Left ventricle myocardium superior (tissue), 1 donor: Measurements from ENCODE around the gene NKX1-1. TPM values are rescaled to one million over a fixed set of nuclear protein-coding genes. Genes with fewer than 3 reads are reported as not detected.
A peak's percentile ranks its signal among the peaks of the same experiment; 100 is the strongest.
"Not testable (repeated sequence)": the region's sequence is repeated elsewhere in the genome, so short reads cannot be mapped to it uniquely, and the experiment has no call there.

Source experiments
- ATAC-seq: fragments of 200-7000 bp; cut with Tn5 transposase; one replicate; pipeline ENCODE4 v1.9.1; 2020; ENCODE audit warnings: mild to moderate bottlenecking, moderate library complexity
- DNase-seq: peaks from one replicate; pipeline ENCODE4 v3.0.0-alpha.2; 2020
- intact Hi-C: fragments of 100-400 bp; cut with micrococcal nuclease; formaldehyde crosslinking; loops from one replicate; pipeline ENCODE4 v1.11.0; 2022
- total RNA-seq: library from RNA; stranded (reverse); fragmentation: NEBNext Ultra II Directional; extraction: Animal tissue kit (Norgen Biotek cat#: 25700); gene quantifications from one replicate; pipeline ENCODE4 v1.2.1, GENCODE V29; 2021
- donor health status: DM: no; HTN: yes; CAD: no; lungs with severe emphysema.

NKX1-1 gene
- total RNA-seq, 1 donor from 2014 or later: not detected

DNA sequence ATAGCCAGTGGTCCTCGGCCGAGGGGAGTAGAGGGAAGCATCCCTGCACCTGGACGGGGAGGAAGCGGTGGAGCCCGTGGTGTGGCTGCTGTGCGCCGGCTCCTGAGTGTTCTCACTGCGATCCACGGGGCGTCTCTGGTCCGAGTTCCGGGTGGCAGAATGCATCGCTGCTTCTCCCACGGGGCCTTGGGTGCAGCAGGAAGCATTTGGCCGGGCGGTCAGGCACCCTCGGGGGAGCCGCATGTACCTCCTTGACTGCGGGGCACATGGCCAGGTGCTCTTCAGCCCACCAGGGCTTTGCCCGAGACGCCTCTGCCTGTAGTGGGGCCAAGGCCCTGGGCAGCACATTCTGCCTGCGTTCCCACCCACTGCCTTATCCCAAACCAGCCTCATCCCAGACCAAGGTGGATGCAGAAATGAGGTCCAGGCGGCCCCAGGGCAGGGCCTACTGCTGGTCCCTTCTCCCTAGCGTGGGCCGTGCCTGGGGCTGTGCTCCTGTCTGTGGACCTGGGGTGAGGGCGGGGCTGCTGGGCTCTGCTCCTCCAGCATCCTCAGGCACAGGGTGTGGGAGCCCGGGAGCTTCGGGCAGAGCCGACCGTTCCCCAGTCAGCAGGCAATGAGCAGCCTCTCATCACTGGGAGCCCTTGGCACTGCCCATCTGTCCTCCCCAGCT, 27.5 kb downstream of the NKX1-1 start:
- no peak for ATAC-seq

DNA sequence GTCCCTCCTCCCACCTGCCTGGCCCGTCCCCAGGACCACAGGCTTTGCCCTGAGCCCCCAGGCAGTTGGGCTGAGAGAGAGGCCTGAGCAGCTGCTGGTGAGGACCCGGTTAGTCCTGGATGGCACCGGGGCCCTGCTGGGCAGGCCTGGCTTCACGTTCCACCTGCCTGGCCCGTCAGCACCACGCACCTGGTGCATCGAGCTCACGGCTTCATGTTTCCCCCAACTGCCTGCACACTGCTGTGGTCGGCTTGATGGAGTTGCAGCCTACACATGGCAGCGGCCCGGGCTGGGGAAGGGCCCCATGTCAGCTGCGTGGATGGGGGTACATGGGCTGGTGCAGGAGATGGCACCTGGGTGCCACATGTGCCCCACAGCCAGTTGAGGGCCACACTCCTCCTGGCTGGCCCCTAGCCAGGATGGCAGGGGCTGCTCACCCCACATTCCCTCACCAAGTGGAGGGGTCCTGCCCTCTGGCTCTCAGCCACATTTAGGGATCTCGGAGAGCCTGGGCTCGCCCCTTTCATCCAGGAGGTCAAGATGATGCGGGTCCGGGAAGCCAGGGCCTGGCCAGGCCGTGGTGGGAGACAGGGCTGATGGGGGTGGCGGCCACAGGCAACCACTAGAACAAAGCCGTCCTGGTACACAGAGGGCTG, 28.5 kb downstream of the NKX1-1 start:
- ATAC-seq: no peak
- peak; percentile 19 for DNase-seq
- intact Hi-C loops: no loop called here

More for the DNA sequence above, 27.5 kb downstream of the NKX1-1 start:
- DNase-seq: peak; percentile 27
- intact Hi-C loops: no loop called here

DNA sequence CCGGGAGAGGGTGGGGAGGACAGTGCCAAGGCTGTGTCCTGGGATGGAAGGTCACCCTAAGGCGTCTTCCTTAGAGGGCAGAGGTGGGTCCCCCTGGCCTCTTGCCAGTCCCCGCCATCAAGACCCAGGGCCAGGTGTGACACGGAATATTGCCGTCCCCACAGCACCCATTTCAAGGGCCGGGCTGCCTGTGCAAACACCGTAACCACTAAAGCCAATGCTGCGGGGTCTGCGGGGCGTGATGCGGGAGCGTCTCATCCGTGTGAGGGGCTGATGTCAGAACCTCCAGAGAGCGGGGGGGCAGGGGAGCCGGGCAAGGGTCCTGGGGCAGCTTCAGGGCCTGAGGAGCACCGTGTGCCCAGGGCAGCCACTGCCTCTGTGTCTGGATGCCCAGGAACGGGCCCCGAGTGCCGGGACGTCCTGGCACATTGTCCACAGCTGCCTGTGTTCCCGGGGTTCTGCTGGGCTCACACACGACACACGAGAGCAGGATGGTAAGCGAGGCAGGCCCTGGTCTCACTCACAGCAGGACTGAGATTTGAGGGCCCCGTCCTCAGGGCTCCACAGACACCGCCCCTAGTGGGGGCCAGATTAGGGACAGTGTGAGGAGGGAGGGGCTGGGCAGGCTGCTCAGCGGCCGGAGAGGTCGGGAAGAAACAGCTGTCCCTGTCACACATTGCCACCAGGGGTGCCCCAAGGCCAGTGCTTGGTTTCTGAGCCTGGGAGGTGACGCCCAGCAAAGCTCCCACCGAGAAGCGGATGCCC, 29.2 kb downstream of the NKX1-1 start:
- intact Hi-C loops: no loop called here
- DNase-seq (peak; percentile 13), ATAC-seq (no peak)

DNA sequence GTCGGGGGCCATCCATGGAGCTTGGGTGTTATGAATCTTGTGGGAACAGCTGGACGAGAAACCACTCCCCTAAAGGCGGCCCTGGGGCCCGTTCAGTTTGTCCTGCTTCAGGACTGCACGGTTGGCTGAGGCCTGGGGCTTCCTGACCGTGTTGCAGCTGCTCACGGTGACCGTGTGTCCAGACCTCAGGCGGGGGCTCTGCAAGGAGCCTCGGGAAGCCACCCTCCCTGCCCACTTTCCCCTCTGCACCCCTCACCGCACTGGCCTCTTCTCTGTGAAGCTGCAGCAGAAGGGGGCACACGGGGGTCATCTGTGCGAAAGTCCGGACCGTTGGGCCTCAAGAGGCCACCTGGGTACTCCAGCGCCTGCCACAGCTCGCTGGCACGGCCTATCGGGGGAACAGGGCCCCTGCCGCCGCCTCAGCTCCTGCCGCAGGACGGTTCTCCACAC, 29.8 kb downstream of the NKX1-1 start:
- ATAC-seq: no peak
- peak; percentile 24 for DNase-seq
- intact Hi-C loops: no loop called here

DNA sequence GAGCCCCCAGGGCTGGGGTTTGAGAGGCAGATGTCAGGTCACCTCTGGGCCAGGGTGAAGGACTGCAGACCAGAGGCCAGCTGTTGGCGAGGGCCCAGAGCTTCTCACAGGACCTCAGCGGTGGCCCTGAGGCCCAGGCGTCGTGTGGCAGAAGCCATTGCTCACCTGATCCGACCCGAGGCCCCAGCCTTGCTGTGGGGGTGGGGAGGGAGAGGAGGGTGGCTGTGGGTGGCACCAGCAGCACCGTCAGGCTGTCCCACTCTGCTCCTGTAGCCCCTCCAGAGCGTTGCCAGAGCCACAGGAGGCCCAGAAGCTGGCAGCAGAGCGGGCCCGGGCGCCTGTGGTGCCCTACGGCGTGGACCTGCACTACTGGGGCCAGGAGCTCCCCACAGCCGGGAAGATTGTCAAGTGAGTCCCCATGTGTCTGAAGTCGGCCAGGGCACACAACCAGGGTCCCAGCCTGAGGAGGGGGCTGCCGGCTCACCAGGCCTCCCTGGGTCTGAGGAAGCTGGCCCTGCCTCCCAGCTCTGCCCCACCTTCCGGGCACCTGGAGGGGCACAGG, 30.4 kb downstream of the NKX1-1 start:
- intact Hi-C loops: no loop called here
- ATAC-seq (no peak), DNase-seq (no peak)

DNA sequence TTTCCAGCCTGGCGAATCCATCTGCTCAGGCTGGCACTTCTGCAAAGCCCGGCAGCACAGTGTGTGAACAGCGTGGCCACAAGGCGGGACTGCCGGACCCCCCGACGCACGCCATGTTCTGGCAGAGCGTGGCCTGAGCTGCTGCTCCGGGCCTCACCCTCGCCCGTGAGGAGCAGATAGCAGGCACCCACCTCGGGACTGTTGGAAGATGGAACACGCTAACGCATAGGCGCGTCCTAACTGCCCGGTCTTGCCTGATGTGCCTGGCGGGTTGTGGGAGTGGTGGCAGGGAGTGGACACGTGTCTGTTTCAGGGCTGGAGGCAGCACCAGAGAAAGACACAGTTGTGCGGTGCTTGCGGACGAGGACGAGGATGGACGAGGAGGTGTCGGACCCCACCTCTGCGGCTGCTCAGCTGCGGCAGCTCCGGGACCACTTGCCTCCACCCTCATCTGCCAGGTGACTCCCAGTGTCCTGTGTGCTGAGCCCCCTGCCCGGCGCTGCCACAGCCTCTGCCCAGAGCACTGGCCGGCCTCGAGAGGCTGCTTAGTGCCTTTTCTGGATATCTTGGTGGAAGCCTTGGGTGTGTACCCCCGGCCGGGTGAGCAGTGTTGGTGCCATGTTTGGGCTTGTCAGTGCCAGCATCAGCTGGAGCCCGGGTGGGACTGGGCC, 31.1 kb downstream of the NKX1-1 start:
- ATAC-seq (no peak), DNase-seq (peak; percentile 22)
- intact Hi-C loops: no loop called here

DNA sequence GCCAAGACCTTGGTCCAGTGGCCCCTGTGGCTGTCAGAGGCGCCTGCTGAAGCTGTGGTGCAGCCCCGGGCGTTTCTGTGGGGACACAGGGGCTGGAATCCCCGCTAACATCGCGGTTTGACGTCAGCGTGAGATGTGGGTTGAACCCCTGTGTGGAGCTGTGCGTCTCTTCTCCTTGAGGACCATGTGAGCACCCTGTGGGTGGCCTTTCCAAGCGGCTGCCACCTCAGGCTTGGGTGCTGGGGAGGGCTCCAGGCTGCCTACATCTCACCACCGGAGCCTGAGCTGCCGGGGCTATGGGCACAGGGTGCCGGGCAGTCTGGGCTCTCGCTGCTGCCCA, 31.6 kb downstream of the NKX1-1 start:
- DNase-seq (peak; percentile 19), ATAC-seq (no peak)
- intact Hi-C loops: no loop called here

DNA sequence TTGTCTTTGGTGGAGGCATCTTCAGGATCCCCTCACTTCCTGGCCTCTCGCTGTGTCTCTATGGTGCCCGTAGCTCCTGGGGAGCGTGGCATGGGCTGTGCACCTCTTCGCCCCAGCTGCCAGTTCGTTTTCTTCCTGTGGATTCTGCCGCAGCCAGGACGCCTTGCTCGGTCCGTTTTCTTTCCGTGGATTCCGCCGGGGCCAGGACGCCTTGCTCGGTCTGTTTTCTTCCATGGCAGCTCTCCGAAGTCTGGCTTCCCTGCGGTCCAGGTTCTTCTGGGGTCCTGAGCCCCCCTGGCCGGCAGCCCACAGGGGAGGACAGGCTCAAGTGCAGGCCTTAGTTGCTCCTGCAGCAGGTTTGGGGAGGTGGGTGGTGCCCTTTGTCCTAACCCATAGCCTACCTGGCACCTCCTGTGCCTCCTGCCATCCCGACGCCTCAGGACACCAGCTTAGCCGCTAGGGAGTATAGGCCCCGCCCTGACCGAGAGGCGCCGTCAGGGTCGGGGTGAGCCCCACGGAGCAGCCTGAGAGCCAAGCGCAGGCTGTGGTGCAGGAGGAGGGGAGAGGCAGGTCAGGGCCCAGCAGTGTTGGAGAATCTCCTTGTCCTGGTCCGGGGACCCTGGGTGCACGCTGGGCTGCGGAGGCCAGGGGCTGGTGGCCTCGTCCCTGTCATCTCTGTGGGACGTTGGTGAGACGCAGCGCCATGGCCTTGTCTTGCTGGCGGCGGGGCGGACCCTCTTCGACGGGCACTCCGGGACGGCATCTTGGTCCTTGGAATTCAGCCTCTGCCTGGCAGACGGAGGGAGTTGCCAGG, 32.1 kb downstream of the NKX1-1 start:
- DNase-seq (peak; percentile 16), ATAC-seq (no peak)
- intact Hi-C loops: no loop called here

DNA sequence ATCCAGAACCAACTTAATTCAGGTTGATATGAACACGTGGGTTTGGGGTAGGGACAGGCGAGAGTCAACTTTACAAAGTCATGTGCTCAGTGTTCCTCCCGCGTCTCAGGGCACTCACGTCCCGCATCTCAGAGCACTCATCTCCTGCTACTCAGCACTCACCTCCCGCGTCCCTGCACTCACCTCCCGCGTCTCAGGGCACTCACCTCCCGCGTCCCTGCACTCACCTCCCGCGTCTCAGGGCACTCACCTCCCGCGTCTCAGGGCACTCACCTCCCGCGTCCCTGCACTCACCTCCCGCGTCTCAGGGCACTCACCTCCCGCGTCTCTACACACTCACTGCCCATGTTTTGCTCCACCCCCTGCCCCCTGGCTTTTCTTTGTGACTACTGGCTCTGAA, 33.7 kb downstream of the NKX1-1 start:
- DNase-seq, ATAC-seq, intact Hi-C loops: not testable (repeated sequence)

DNA sequence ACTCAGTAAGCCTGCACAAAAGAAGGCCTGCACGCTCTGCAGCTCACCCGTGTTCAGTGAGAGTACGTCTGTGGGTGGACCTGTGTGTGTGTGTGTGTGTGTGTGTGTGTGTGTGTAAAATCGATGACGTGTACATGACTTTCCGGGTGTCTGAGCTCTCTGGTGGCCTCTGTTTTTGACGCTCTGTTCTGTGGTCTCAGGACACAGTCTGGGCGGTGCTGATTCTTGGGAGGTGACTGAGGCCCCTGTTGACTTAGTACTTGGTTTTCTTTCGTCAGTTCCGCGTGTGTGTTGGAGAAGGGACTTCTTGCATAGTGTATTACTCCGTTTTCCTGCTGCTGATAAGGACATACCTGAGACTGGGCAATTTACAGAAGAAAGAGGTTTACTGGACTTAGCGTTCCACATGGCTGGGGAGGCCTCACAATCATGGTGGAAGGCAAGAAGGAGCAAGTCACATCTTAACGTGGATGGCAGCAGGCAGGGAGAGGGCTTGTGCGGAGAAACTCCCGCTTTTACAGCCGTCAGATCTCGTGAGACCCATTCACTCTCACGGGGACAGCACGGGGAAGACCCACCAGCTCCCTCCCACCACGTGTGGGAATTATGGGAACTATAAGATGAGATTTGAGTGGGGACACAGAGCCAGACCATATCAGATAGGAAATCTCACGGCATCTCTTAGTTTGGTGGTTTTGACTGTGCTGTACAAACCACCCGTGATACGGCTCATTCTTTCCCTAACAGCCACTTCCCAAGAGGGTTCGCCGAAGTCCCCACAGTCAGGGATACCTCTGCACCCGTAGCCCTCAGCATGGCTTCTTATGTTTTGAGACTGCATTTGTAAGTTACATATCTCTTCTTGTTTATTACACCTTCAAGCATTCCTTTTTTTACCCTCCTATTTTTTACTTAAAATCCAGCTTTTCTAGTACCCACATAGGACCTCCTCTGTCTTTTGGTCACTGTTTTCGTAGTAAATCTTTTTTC, 34.8 kb downstream of the NKX1-1 start:
- DNase-seq: no peak
- no peak for ATAC-seq
- intact Hi-C loops: no loop called here

DNA sequence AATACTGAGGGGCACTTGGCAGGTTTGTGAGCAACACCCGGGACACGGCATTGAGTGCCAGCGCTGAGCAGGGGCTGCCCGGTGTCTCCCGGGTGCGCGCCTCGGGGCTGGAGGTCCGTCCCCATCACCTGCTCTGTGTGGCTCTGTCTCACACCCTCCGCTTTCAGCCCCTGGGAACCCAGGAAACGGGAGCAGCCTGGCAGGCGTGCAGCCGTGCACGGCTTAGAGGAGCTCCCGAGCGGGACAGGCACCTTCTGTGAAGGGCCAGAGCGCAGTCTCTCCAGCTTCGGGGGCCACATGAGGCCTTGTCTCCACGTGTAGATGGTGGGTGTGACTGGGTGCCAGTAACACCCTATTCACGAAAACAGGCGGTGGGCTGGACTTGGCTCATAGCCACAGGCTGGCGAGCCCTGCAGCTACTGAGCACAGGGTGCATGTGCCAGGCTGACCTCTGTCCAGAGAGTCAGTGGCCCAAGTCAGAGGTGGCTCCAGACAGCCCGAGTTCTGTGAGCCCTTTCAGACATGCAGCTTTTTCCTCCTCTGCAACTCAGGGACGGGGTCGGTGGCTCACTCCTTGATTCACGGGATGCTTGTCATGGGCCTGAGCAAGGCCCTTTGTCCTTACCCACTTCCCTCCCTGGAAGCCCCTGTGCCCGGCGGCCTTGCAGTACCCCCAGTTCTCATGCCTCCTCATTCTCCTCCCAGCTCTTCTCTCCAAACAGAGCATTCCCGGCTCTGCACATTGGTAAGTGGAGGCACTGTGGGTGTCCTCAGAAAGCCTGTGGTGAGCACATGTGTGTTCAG, 35.7 kb downstream of the NKX1-1 start:
- peak; percentile 16 for DNase-seq
- no peak for ATAC-seq
- intact Hi-C loops: no loop called here

DNA sequence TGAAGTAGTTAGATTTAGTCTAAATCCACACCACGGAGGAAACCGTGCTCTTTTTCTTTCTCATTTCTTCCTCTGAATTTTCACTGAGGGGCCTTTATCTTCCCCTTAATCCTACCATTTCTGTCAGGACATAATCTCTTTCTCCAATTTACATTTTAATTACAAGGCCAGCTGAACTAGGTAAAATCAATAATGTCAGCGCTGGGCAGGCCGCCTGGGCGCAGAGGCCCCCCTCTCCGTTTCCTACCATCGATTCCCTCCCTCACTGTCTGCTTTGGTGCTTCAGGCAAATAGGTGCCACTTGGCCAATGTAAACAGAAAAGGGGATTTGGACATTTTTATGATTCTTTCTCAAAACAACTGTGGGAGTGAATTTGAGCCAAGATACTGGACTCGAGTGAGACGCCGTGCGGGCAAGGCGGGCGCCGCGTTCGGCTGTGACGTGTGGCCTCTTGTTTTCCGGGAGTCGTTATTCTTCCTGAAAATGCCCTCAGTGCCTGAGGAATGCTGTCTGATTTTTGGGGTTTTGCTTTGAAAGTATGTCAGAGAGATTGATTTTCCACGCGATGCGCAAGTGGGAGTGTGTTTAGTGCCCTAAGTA, 36.7 kb downstream of the NKX1-1 start:
- ATAC-seq (no peak), DNase-seq (no peak)
- intact Hi-C loops: no loop called here

DNA sequence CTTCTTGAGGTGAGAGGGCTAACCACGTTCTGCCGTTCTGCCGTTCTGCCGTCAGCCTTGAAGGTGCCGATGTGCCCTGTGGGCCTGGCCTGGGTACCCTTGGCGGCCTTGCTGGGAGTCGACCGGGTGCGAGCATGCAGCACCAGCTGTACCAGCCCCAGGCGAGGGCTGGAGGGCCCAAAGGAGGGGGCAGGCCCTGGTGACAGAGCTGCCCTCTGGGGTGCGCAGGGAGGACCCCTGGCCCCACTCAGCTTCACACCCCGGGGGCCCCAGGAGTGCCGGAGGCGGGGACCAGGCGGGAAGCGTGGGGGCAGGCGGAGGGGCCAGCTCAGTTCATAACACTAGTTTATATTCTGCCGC, 37.2 kb downstream of the NKX1-1 start:
- ATAC-seq (no peak), DNase-seq (no peak)
- intact Hi-C loops: no loop called here

DNA sequence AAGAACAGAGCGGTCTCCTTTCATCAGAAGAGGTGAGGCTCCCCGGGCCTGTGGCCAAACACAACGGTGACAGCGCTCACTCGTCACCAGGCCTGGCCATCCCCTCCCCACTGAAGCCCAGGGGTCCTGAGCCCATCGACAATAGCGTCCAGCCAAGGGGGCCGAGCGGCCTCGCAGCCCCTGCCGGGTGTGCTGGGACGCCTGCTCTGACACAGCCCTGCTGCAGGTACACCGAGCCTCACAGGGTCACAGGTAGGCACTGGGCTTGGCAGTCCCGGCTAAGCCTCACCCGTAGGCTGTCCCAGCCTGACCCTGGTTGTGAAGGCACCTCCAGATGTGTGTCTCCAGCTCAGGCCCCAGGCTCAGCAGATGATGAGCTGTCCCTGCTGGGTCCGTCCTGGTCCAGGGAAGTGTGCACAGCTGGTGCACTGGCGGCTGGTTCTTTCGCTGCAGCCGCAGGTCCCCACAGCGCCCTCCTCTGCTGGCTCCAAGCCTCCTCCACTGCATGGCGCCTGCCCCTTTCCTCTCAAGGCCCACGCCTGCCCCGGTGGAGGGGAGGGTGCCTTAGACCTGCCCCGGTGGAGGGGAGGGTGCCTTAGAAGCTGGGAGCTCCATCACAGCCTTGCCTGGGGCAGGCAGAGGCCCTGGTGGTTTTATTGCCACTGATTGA, 37.7 kb downstream of the NKX1-1 start:
- intact Hi-C loops: no loop called here
- DNase-seq: peak; percentile 14

DNA sequence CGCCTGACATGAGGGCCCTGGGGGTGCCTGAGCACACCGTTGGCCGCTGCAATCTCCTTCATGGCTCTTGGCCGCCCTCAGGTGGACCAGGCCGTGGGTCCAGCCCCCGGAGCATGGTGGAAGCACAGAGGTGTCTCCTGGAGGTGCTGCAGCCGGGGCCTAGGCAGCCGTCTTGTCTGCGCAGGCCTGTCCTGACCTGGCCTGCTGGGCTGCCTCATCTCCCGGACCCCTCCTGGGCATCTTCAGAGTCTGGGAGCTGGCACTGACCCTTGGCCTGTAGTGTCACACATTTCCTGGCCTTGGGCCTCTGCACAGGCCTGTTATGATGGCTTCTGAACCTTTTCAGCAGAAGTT, 38.3 kb downstream of the NKX1-1 start:
- intact Hi-C loops: no loop called here
- DNase-seq: peak; percentile 7
- no peak for ATAC-seq

More for the DNA sequence above, 37.7 kb downstream of the NKX1-1 start:
- ATAC-seq: no peak
